Neural cell (in vitro differentiated cells): Measurements from ENCODE around the gene TEX2.

ENCODE experiments used
- CTCF ChIP-seq: fragments of 450-650 bp; IDR thresholded peaks from 2 replicates; pipeline ENCODE4 v1.5.1; 2014; ENCODE audit warnings: antibody characterized with exemption, mild to moderate bottlenecking, moderate library complexity; ENCODE audit not compliant: poor library complexity, severe bottlenecking
- POLR2AphosphoS5 ChIP-seq: IDR thresholded peaks from 2 replicates; pipeline ENCODE4 v1.6.1; 2012
- SMC3 ChIP-seq: fragments of 450-650 bp; conservative IDR thresholded peaks from 2 replicates; pipeline ENCODE4 v1.6.1; 2014; ENCODE audit warnings: antibody characterized with exemption, mild to moderate bottlenecking, moderate library complexity; ENCODE audit not compliant: poor library complexity

GRCh38 chr17:64188088-64188487 lies 75.0 kb downstream of the TEX2 start:
- TF ChIP-seq CTCF, result no peak
- no peak for TF ChIP-seq SMC3
- TF ChIP-seq POLR2AphosphoS5, result no peak
